Nephron progenitor cell (in vitro differentiated cells): ENCODE data around the gene SIK3.

Source experiments
- DNase-seq: peaks from one replicate; pipeline ENCODE4 v3.0.0; 2021
- H3K27ac Mint-ChIP-seq: 2 replicates; pipeline ENCODE4 v1.8.0; 2021; ENCODE audit warnings: mild to moderate bottlenecking, moderate library complexity, mixed read lengths
- H3K27me3 Mint-ChIP-seq: 2 replicates; pipeline ENCODE4 v1.8.0; 2021; ENCODE audit warnings: mild to moderate bottlenecking, low read depth, mixed read lengths; ENCODE audit not compliant: poor library complexity
- H3K36me3 Mint-ChIP-seq: 2 replicates; pipeline ENCODE4 v1.8.0; 2021; ENCODE audit warnings: low read depth, mixed read lengths
- H3K4me1 Mint-ChIP-seq: 2 replicates; pipeline ENCODE4 v1.8.0; 2021; ENCODE audit warnings: mixed read lengths
- H3K4me3 Mint-ChIP-seq: 2 replicates; pipeline ENCODE4 v1.8.0; 2021; ENCODE audit warnings: mild to moderate bottlenecking, moderate library complexity, mixed read lengths
- H3K9me3 Mint-ChIP-seq: 2 replicates; pipeline ENCODE4 v1.8.0; 2021; ENCODE audit warnings: mild to moderate bottlenecking, moderate library complexity, mixed read lengths
- CTCF ChIP-seq: fragments of 200-600 bp; sonication (generic); IDR thresholded peaks from 2 replicates; pipeline ENCODE4 v1.5.0; 2021; ENCODE audit warnings: antibody characterized with exemption

The SIK3 gene

GRCh38 chr11:116823031-116823843 lies 275.0 kb downstream of the SIK3 start, which contains the start of gene APOA4:
Gene APOA4, minus strand, starts transcription at chr11:116823304. Its CDS starts 113 bp downstream, at chr11:116823191.
- no peak for DNase-seq
- Mint-ChIP-seq H3K36me3 (no peaks in the 10 kb centered on the region), H3K27ac (no peak within 1 kb of the TSS), H3K27me3 (peaks cover 3% of the 10 kb centered on the region), H3K9me3 (no peaks in the 10 kb centered on the region), H3K4me3 (no peak within 1 kb of the TSS), H3K4me1 (peaks cover 21% of the 10 kb centered on the region)
- no peak for TF ChIP-seq CTCF

- no peak for TF ChIP-seq CTCF
- Mint-ChIP-seq H3K27me3 (peaks cover 3% of the 10 kb centered on the region), H3K9me3 (no peaks in the 10 kb centered on the region), H3K27ac (no peak overlapping the region), H3K4me3 (no peak overlapping the region), H3K36me3 (no peaks in the 10 kb centered on the region), H3K4me1 (peaks cover 18% of the 10 kb centered on the region)
- no peak for DNase-seq
These were observed 275.7 kb downstream of the SIK3 start for GRCh38 chr11:116822575-116822974.

- no peak for DNase-seq
- H3K36me3 Mint-ChIP-seq, result no peaks in the 10 kb centered on the region
- H3K27me3 Mint-ChIP-seq, result no peaks in the 10 kb centered on the region
- no peaks in the 10 kb centered on the region for H3K9me3 Mint-ChIP-seq
- peaks cover 10% of the 10 kb centered on the region for H3K4me1 Mint-ChIP-seq
- no peak overlapping the region for H3K4me3 Mint-ChIP-seq
- H3K27ac Mint-ChIP-seq, result no peak overlapping the region
- no peak for TF ChIP-seq CTCF
These were observed 276.9 kb downstream of the SIK3 start for GRCh38 chr11:116821050-116821918.

- no peak for DNase-seq
- no peaks in the 10 kb centered on the region for H3K9me3 Mint-ChIP-seq
- no peak overlapping the region for H3K27ac Mint-ChIP-seq
- peaks cover 4% of the 10 kb centered on the region for H3K4me1 Mint-ChIP-seq
- no peaks in the 10 kb centered on the region for H3K36me3 Mint-ChIP-seq
- no peaks in the 10 kb centered on the region for H3K27me3 Mint-ChIP-seq
- no peak for TF ChIP-seq CTCF
- no peak overlapping the region for H3K4me3 Mint-ChIP-seq
These were observed 279.2 kb downstream of the SIK3 start for GRCh38 chr11:116819049-116819448.

- Mint-ChIP-seq H3K27me3 (peaks cover 3% of the 10 kb centered on the region), H3K27ac (no peak overlapping the region), H3K4me3 (no peak overlapping the region), H3K36me3 (no peaks in the 10 kb centered on the region), H3K9me3 (no peaks in the 10 kb centered on the region), H3K4me1 (no peaks in the 10 kb centered on the region)
- no peak for TF ChIP-seq CTCF
- no peak for DNase-seq
These were observed 283.7 kb downstream of the SIK3 start for GRCh38 chr11:116814502-116814901.
